ENCODE data around the gene KPRP. TPM values are rescaled to one million over a fixed set of nuclear protein-coding genes. Genes with fewer than 3 reads are reported as not detected.

Gene KPRP
- total and polyA plus RNA-seq, 7 donors = not detected

GRCh38 chr1:152783095-152783494, 25.3 kb downstream of the KPRP start:
- no peak overlapping the region for H3K27ac ChIP-seq

DNA sequence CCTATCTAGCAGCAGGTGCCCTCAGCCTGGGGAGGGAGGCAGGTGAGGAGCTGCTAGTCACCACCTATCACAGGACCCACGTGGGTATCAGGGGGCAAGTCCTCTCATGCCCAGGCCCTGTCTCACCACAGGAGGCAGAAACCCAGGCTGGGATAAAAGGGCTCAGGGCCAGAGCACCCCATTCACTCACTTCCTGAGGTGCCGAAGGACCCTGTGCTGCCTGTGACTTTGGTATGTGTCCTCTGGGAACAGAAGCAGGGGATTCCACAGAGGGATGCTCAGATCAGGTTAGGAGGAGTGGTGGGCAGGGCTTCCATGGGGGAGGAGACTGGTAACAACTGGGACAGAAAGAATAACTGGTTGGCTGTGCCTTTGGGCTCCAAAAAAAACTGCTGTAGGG, 28.3 kb downstream of the KPRP start, which contains the start of gene LCE1E:
TSS of gene LCE1E (plus strand) at position 181 of the 400 bp plus-strand sequence. CDS start 1,043 bp downstream, outside the sequence.
- TF ChIP-seq CTCF (IDR thresholded peaks at IDR 0.05) = no peak
- TF ChIP-seq EP300 (IDR thresholded peaks at IDR 0.05) = no peak
- TF ChIP-seq POLR2AphosphoS5 (IDR thresholded peaks at IDR 0.05) = no peak
- no peak for TF ChIP-seq POLR2A (IDR thresholded peaks at IDR 0.05)
- DNase-seq = no peak
- 36 to 40% methylated on average over 2 of the region's 2 CpGs for WGBS, 2 donors
- Histone ChIP-seq H3K27ac (no peak within 1 kb of the TSS), H3K27me3 (no peaks in the 10 kb centered on the region), H3K9me3 (no peaks in the 10 kb centered on the region), H3K4me1 (no peaks in the 10 kb centered on the region), H3K36me3 (no peaks in the 10 kb centered on the region), H3K4me3 (no peak within 1 kb of the TSS)
- intact Hi-C loops (cut with DNase I) = no loop called here

More at GRCh38 chr1:152783095-152783494, 25.3 kb downstream of the KPRP start:
- Histone ChIP-seq H3K27me3 (no peaks in the 10 kb centered on the region), H3K9me3 (no peaks in the 10 kb centered on the region), H3K36me3 (no peaks in the 10 kb centered on the region), H3K4me1 (no peaks in the 10 kb centered on the region), H3K4me3 (no peak overlapping the region)
- intact Hi-C loops (cut with DNase I) = no loop called here
- no peak for DNase-seq
- no peak for TF ChIP-seq EP300 (IDR thresholded peaks at IDR 0.05)
- TF ChIP-seq CTCF (IDR thresholded peaks at IDR 0.05) = no peak
- TF ChIP-seq POLR2A (IDR thresholded peaks at IDR 0.05) = no peak
- no peak for TF ChIP-seq POLR2AphosphoS5 (IDR thresholded peaks at IDR 0.05)
- WGBS, 2 donors = 58 to 73% methylated on average over 2 of the region's 2 CpGs

DNA sequence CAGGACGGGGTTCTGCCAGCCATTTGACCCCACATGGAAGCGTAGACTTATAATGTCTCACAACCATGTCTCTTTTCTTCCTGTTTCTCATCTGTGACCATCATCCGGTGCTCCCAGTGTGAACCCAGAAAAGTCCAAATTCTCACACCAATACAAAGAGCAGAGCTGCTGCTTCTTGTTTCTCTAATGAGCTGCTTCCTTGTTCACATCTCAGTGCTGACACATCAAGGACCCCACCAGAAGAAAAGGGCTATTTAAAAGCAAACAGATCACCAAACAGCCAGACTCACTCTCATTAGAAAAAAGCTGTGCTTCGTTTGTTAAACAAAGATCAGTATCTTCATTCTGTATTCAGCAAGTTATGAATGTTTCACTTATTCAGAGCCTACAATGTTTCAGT, 37.9 kb downstream of the KPRP start:
- WGBS, 2 donors = 58 to 66% methylated on average over 4 of the region's 4 CpGs
- Histone ChIP-seq H3K9me3 (no peaks in the 10 kb centered on the region), H3K27me3 (no peaks in the 10 kb centered on the region), H3K4me3 (no peak overlapping the region), H3K4me1 (no peaks in the 10 kb centered on the region), H3K27ac (no peak overlapping the region), H3K36me3 (no peaks in the 10 kb centered on the region)
- TF ChIP-seq POLR2A (IDR thresholded peaks at IDR 0.05) (no peak), EP300 (IDR thresholded peaks at IDR 0.05) (no peak), CTCF (IDR thresholded peaks at IDR 0.05) (no peak), POLR2AphosphoS5 (IDR thresholded peaks at IDR 0.05) (no peak)
- intact Hi-C loops (cut with DNase I) = no loop called here
- no peak for DNase-seq

DNA sequence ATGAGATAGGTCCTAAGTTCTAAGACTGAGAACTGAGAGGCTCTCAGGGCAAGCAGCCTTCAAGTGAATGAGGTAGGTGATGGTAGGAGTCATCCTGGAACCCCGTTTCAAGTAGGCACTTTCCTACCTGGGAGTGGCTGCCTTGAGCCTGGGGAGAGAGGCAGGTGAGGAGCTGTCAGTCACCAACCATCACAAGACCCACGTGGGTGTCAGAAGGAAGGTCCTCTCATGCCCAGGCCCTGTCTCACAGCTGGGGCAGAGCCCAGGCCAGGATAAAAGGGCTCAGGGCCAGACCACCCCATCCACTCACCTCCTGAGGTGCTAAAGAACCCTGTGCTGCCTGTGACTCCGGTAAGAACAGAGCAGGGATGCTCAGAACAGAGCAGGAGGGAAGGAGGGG, 38.6 kb downstream of the KPRP start, which contains the start of gene LCE1D:
TSS of gene LCE1D (plus strand) at position 301 of the 400 bp plus-strand sequence. CDS start 1,074 bp downstream, outside the sequence.
- DNase-seq = no peak
- Histone ChIP-seq H3K27ac (no peak within 1 kb of the TSS), H3K4me1 (no peaks in the 10 kb centered on the region), H3K4me3 (no peak within 1 kb of the TSS), H3K27me3 (no peaks in the 10 kb centered on the region), H3K36me3 (no peaks in the 10 kb centered on the region), H3K9me3 (no peaks in the 10 kb centered on the region)
- intact Hi-C loops (cut with DNase I) = no loop called here
- WGBS, 2 donors = 33 to 39% methylated on average over 3 of the region's 3 CpGs
- TF ChIP-seq EP300 (IDR thresholded peaks at IDR 0.05) = no peak
- TF ChIP-seq POLR2A (IDR thresholded peaks at IDR 0.05) = no peak
- no peak for TF ChIP-seq CTCF (IDR thresholded peaks at IDR 0.05)
- TF ChIP-seq POLR2AphosphoS5 (IDR thresholded peaks at IDR 0.05) = no peak

- intact Hi-C loops (cut with DNase I) = no loop called here
- TF ChIP-seq POLR2A (IDR thresholded peaks at IDR 0.05) = no peak
- no peak for TF ChIP-seq EP300 (IDR thresholded peaks at IDR 0.05)
- TF ChIP-seq CTCF (IDR thresholded peaks at IDR 0.05) = no peak
- no peak for TF ChIP-seq POLR2AphosphoS5 (IDR thresholded peaks at IDR 0.05)
- Histone ChIP-seq H3K9me3 (no peaks in the 10 kb centered on the region), H3K4me3 (no peak overlapping the region), H3K27ac (no peak overlapping the region), H3K4me1 (no peaks in the 10 kb centered on the region), H3K27me3 (no peaks in the 10 kb centered on the region), H3K36me3 (no peaks in the 10 kb centered on the region)
- DNase-seq = no peak
- 59 to 82% methylated on average over 1 of the region's 1 CpG for WGBS, 2 donors
These were observed 43.5 kb downstream of the KPRP start for GRCh38 chr1:152801333-152801732.
